Activated naive CD8-positive, alpha-beta T cell treated with anti-CD3 and anti-CD28 coated beads, Interleukin-2, amount 10 ng/mL, durations not matched to agents 7 days and 5 days (primary cell): ENCODE data around the gene FNDC3B. TPM values are rescaled to one million over a fixed set of nuclear protein-coding genes. Genes with fewer than 3 reads are reported as not detected.

Experiments used
- ATAC-seq: fragments of 150-1000 bp; cut with Tn5 transposase; one replicate; pipeline ENCODE4 v1.10.0; 2021; ENCODE audit warnings: low read depth, moderate library complexity
- POLR2A ChIA-PET: fragments of 350-600 bp; sonication (Branson Sonifier 250); formaldehyde crosslinking; loops from one replicate; lab custom pipeline; 2021; ENCODE audit warnings: antibody characterized with exemption; lab: Charles Lee
- DNase-seq: peaks from one replicate; pipeline ENCODE4 v3.0.0; 2021
- H3K27ac Mint-ChIP-seq: one replicate; pipeline ENCODE4 v1.8.0; 2022; ENCODE audit warnings: mild to moderate bottlenecking, mixed read lengths
- H3K27me3 Mint-ChIP-seq: one replicate; pipeline ENCODE4 v1.8.0; 2022; ENCODE audit warnings: mild to moderate bottlenecking, moderate library complexity, mixed read lengths
- H3K36me3 Mint-ChIP-seq: one replicate; pipeline ENCODE4 v1.8.0; 2021; ENCODE audit warnings: mild to moderate bottlenecking, mixed read lengths
- H3K4me1 Mint-ChIP-seq: one replicate; pipeline ENCODE4 v1.8.0; 2021; ENCODE audit warnings: mixed read lengths
- H3K4me3 Mint-ChIP-seq: one replicate; pipeline ENCODE4 v1.8.0; 2022; ENCODE audit warnings: mild to moderate bottlenecking, moderate library complexity, mixed read lengths
- H3K9me3 Mint-ChIP-seq: one replicate; pipeline ENCODE4 v1.8.0; 2021; ENCODE audit warnings: mixed read lengths
- total RNA-seq, 2 experiments: library from RNA; stranded (reverse); gene quantifications; one replicate each; pipeline ENCODE4 v1.2.3, GENCODE V29; 2021

FNDC3B gene
- total RNA-seq, 2 experiments from 2014 or later = 15.8 to 16.3 TPM

- no peak for DNase-seq
- Mint-ChIP-seq H3K9me3 (peaks cover 2% of the 10 kb centered on the region), H3K36me3 (peaks cover 22% of the 10 kb centered on the region), H3K4me3 (no peak overlapping the region), H3K27me3 (peaks cover 8% of the 10 kb centered on the region), H3K4me1 (peaks cover 14% of the 10 kb centered on the region), H3K27ac (no peak overlapping the region)
- POLR2A ChIA-PET = no interaction called here
- no peak for ATAC-seq
Measured at GRCh38 chr3:172113710-172114109, 74.3 kb downstream of the FNDC3B start.

- POLR2A ChIA-PET = no interaction called here
- H3K27me3 Mint-ChIP-seq = peaks cover 8% of the 10 kb centered on the region
- peaks cover 22% of the 10 kb centered on the region for H3K36me3 Mint-ChIP-seq
Measured at GRCh38 chr3:172115059-172115458, 75.7 kb downstream of the FNDC3B start.

GRCh38 chr3:172115787-172116186 lies 76.4 kb downstream of the FNDC3B start:
- no peak for DNase-seq
- Mint-ChIP-seq H3K27me3 (peaks cover 8% of the 10 kb centered on the region), H3K36me3 (peaks cover 20% of the 10 kb centered on the region), H3K4me1 (peaks cover 7% of the 10 kb centered on the region), H3K9me3 (no peaks in the 10 kb centered on the region), H3K4me3 (no peak overlapping the region), H3K27ac (no peak overlapping the region)
- POLR2A ChIA-PET = no interaction called here
- ATAC-seq = no peak

More at GRCh38 chr3:172115059-172115458, 75.7 kb downstream of the FNDC3B start:
- Mint-ChIP-seq H3K9me3 (peaks cover 2% of the 10 kb centered on the region), H3K4me1 (peaks cover 7% of the 10 kb centered on the region), H3K27ac (no peak overlapping the region), H3K4me3 (no peak overlapping the region)
- DNase-seq (no peak), ATAC-seq (no peak)

- POLR2A ChIA-PET = interaction anchor here (0.9 kb wide), 1 partner anchor 10 kb away, joined by 4 read pairs; no protein-coding TSS in a partner anchor
- H3K4me1 Mint-ChIP-seq = peaks cover 5% of the 10 kb centered on the region
- DNase-seq (no peak), ATAC-seq (no peak)
- no peaks in the 10 kb centered on the region for H3K9me3 Mint-ChIP-seq
- no peaks in the 10 kb centered on the region for H3K27me3 Mint-ChIP-seq
- H3K27ac Mint-ChIP-seq = no peak overlapping the region
- peaks cover 17% of the 10 kb centered on the region for H3K36me3 Mint-ChIP-seq
- no peak overlapping the region for H3K4me3 Mint-ChIP-seq
Measured at GRCh38 chr3:172118019-172118418, 78.6 kb downstream of the FNDC3B start.

GRCh38 chr3:172119266-172119969 lies 80.0 kb downstream of the FNDC3B start:
- Mint-ChIP-seq H3K36me3 (peaks cover 12% of the 10 kb centered on the region), H3K27ac (no peak overlapping the region), H3K9me3 (no peaks in the 10 kb centered on the region), H3K27me3 (no peaks in the 10 kb centered on the region), H3K4me3 (no peak overlapping the region), H3K4me1 (peaks cover 5% of the 10 kb centered on the region)
- DNase-seq = no peak
- no peak for ATAC-seq
- POLR2A ChIA-PET = interaction anchor here (0.7 kb wide), 1 partner anchor 502 kb away, joined by 5 read pairs; no protein-coding TSS in a partner anchor

GRCh38 chr3:172120912-172121311 lies 81.5 kb downstream of the FNDC3B start:
- POLR2A ChIA-PET = no interaction called here
- Mint-ChIP-seq H3K27me3 (no peaks in the 10 kb centered on the region), H3K9me3 (no peaks in the 10 kb centered on the region), H3K27ac (no peak overlapping the region), H3K36me3 (peaks cover 10% of the 10 kb centered on the region), H3K4me3 (no peak overlapping the region), H3K4me1 (no peaks in the 10 kb centered on the region)
- DNase-seq (no peak), ATAC-seq (no peak)

- ATAC-seq = no peak
- peaks cover 1% of the 10 kb centered on the region for H3K4me1 Mint-ChIP-seq
- H3K27ac Mint-ChIP-seq = no peak overlapping the region
- no peak for DNase-seq
- peaks cover 8% of the 10 kb centered on the region for H3K36me3 Mint-ChIP-seq
- no peak overlapping the region for H3K4me3 Mint-ChIP-seq
- H3K9me3 Mint-ChIP-seq = no peaks in the 10 kb centered on the region
- H3K27me3 Mint-ChIP-seq = no peaks in the 10 kb centered on the region
- POLR2A ChIA-PET = no interaction called here
Measured at GRCh38 chr3:172121981-172122380, 82.6 kb downstream of the FNDC3B start.

- DNase-seq = no peak
- Mint-ChIP-seq H3K4me1 (peaks cover 1% of the 10 kb centered on the region), H3K4me3 (no peak overlapping the region), H3K9me3 (no peaks in the 10 kb centered on the region), H3K36me3 (peaks cover 13% of the 10 kb centered on the region), H3K27ac (no peak overlapping the region), H3K27me3 (no peaks in the 10 kb centered on the region)
- POLR2A ChIA-PET = no interaction called here
- no peak for ATAC-seq
Measured at GRCh38 chr3:172124271-172124670, 84.9 kb downstream of the FNDC3B start.

GRCh38 chr3:172125053-172125452 lies 85.7 kb downstream of the FNDC3B start:
- POLR2A ChIA-PET = no interaction called here
- no peak overlapping the region for H3K4me3 Mint-ChIP-seq
- H3K27me3 Mint-ChIP-seq = no peaks in the 10 kb centered on the region
- peaks cover 18% of the 10 kb centered on the region for H3K36me3 Mint-ChIP-seq
- H3K27ac Mint-ChIP-seq = no peak overlapping the region
- DNase-seq = no peak
- ATAC-seq = no peak
- H3K9me3 Mint-ChIP-seq = no peaks in the 10 kb centered on the region
- peaks cover 8% of the 10 kb centered on the region for H3K4me1 Mint-ChIP-seq

GRCh38 chr3:172125963-172126457 lies 86.6 kb downstream of the FNDC3B start:
- Mint-ChIP-seq H3K9me3 (peaks cover 2% of the 10 kb centered on the region), H3K4me3 (no peak overlapping the region)
- POLR2A ChIA-PET = no interaction called here

GRCh38 chr3:172126741-172127140 lies 87.4 kb downstream of the FNDC3B start:
- no peak for ATAC-seq
- Mint-ChIP-seq H3K27ac (no peak overlapping the region), H3K27me3 (no peaks in the 10 kb centered on the region), H3K4me3 (no peak overlapping the region), H3K4me1 (peaks cover 14% of the 10 kb centered on the region), H3K9me3 (peaks cover 2% of the 10 kb centered on the region), H3K36me3 (peaks cover 23% of the 10 kb centered on the region)
- DNase-seq = no peak
- POLR2A ChIA-PET = no interaction called here

More at GRCh38 chr3:172125963-172126457, 86.6 kb downstream of the FNDC3B start:
- Mint-ChIP-seq H3K27me3 (no peaks in the 10 kb centered on the region), H3K4me1 (peaks cover 14% of the 10 kb centered on the region), H3K36me3 (peaks cover 23% of the 10 kb centered on the region), H3K27ac (no peak overlapping the region)
- DNase-seq = no peak
- ATAC-seq = no peak

- peaks cover 2% of the 10 kb centered on the region for H3K9me3 Mint-ChIP-seq
- H3K27me3 Mint-ChIP-seq = no peaks in the 10 kb centered on the region
- ATAC-seq (no peak), DNase-seq (no peak)
- no peak overlapping the region for H3K4me3 Mint-ChIP-seq
- H3K36me3 Mint-ChIP-seq = peaks cover 26% of the 10 kb centered on the region
- H3K4me1 Mint-ChIP-seq = peaks cover 18% of the 10 kb centered on the region
- POLR2A ChIA-PET = no interaction called here
- H3K27ac Mint-ChIP-seq = no peak overlapping the region
Measured at GRCh38 chr3:172127141-172127540, 87.8 kb downstream of the FNDC3B start.

GRCh38 chr3:172127929-172128580 lies 88.7 kb downstream of the FNDC3B start:
- ATAC-seq = no peak
- H3K9me3 Mint-ChIP-seq = peaks cover 2% of the 10 kb centered on the region
- peaks cover 26% of the 10 kb centered on the region for H3K36me3 Mint-ChIP-seq
- peaks cover 25% of the 10 kb centered on the region for H3K4me1 Mint-ChIP-seq
- no peaks in the 10 kb centered on the region for H3K27me3 Mint-ChIP-seq
- no peak overlapping the region for H3K4me3 Mint-ChIP-seq
- no peak overlapping the region for H3K27ac Mint-ChIP-seq
- POLR2A ChIA-PET = interaction anchor here (1.5 kb wide), 1 partner anchor 21 kb away, joined by 3 read pairs; no protein-coding TSS in a partner anchor
- DNase-seq = no peak
